Adrenal gland (tissue), 5 donors: ENCODE data around the gene P2RY1.

Source experiments
- CTCF ChIP-seq, 6 experiments: fragments of 450-650 bp in 4 of 6; fragments of 200-600 bp in 2 of 6; sonication (generic) in 1 of 6; IDR thresholded peaks; 1 replicate in 5 of 6; 2 replicates in 1 of 6; pipeline versions ENCODE4 v1.5.1 to v1.8.0; 2016 to 2021; ENCODE audit warnings: antibody characterized with exemption in 6 of 6, mild to moderate bottlenecking in 2 of 6, moderate library complexity in 1 of 6
- POLR2A ChIP-seq, 2 donors: fragments of 450-650 bp; IDR thresholded peaks; one replicate each; pipeline ENCODE4 v1.6.1; 2017; ENCODE audit warnings: antibody characterized with exemption in 2 of 2, mild to moderate bottlenecking in 2 of 2, moderate library complexity in 1 of 2
- donor health status: DM: no; HTN: no; CAD: no.

GRCh38 chr3:152817400-152817799, 17.5 kb upstream of the P2RY1 start:
- TF ChIP-seq CTCF (IDR thresholded peaks at IDR 0.05) (no peak), POLR2A (IDR thresholded peaks at IDR 0.05) (no peak)
